Ovary (tissue), 9 donors: ENCODE results near the gene MRPL50. TPM values are rescaled to one million over a fixed set of nuclear protein-coding genes. Genes with fewer than 3 reads are reported as not detected.

Source experiments
- DNase-seq, 5 donors: peaks; one replicate each; pipeline ENCODE4 v3.0.0-alpha.2; 2019 to 2020
- H3K27ac ChIP-seq, 2 donors: fragments of 200-600 bp; one replicate each; pipeline versions ENCODE4 v1.5.1 to v1.8.0; 2019 to 2022
- H3K27me3 ChIP-seq: fragments of 200-600 bp; one replicate; pipeline ENCODE4 v1.8.0; 2022
- H3K36me3 ChIP-seq: fragments of 200-600 bp; sonication (generic); one replicate; pipeline ENCODE4 v1.5.1; 2019
- H3K4me1 ChIP-seq: one replicate; pipeline ENCODE4 v1.8.1; 2013; ENCODE audit warnings: mild to moderate bottlenecking, moderate library complexity; ENCODE audit not compliant: insufficient read depth
- H3K4me3 ChIP-seq: fragments of 200-600 bp; sonication (generic); one replicate; pipeline ENCODE4 v1.5.1; 2017
- H3K9me3 ChIP-seq, 2 donors: fragments of 200-600 bp in 1 of 2; sonication (generic) in 1 of 2; one replicate each; pipeline versions ENCODE4 v1.5.1 to v1.8.1; 2013 to 2019; ENCODE audit warnings: mild to moderate bottlenecking in 1 of 2, moderate library complexity in 1 of 2
- EP300 ChIP-seq: sonication (generic); formaldehyde crosslinking; IDR thresholded peaks from one replicate; pipeline ENCODE4 v1.6.1; 2017; ENCODE audit warnings: antibody characterized with exemption
- POLR2A ChIP-seq: fragments of 450-650 bp; IDR thresholded peaks from one replicate; pipeline ENCODE4 v1.6.1; 2017; ENCODE audit warnings: antibody characterized with exemption, mild to moderate bottlenecking, moderate library complexity
- WGBS, 3 donors: extraction: QIAGEN DNeasy Blood & Tissue Kit in 1 of 3; methylation state at CpG; one replicate each; pipeline versions ENCODE4 v1.1.5 to v1.1.7; 2013 to 2017; 5-methylcytosine and 5-hydroxymethylcytosine counted together
- intact Hi-C, 4 donors: fragments of 100-400 bp; cut with DNase I; formaldehyde crosslinking; loops; one replicate each; pipeline versions ENCODE4 v1.11.0 to v1.15.1; 2022 to 2023
- polyA plus RNA-seq, 2 donors: library from polyadenylated mRNA; stranded (reverse); fragments of 200-250 nt in 1 of 2; fragments of 350-450 nt in 1 of 2; fragmentation: Illumina TruSeq in 1 of 2; extraction: RNeasy Lipid Tissue Mini Kit (QIAGEN cat#74804) in 1 of 2; gene quantifications; one replicate each; pipeline ENCODE4 v1.2.3, GENCODE V29; 2013 to 2014
- total RNA-seq, 7 donors: library from RNA; depleted of rRNA in 2 of 7; stranded (reverse); fragments of >200 nt in 2 of 7; fragmentation: NEBNext Ultra II Directional in 3 of 7; extraction: Animal tissue kit (Norgen Biotek cat#: 25700) in 3 of 7; gene quantifications; one replicate each; pipeline versions ENCODE4 v1.1.0 to v1.2.4, GENCODE V29; 2016 to 2023
- TF ChIP-seq, protein P1 (sequence below), 3 donors: fragments of 450-650 bp in 2 of 3; fragments of 200-600 bp in 1 of 3; IDR thresholded peaks; one replicate each; pipeline versions ENCODE4 v1.5.1 to v1.8.0; 2016 to 2022; ENCODE audit warnings: antibody characterized with exemption in 3 of 3, mild to moderate bottlenecking in 1 of 3
- donor health status: DM: no; HTN: no; CAD: no; lungs with moderate emphysema.
- donor health status: DM: no; HTN: no; CAD: no.
- donor health status: Bipolar disorder and iron deficiency.
- donor health status: DM: yes; HTN: yes; CAD: no.
- donor health status: DM: no; HTN: no; CAD: no.
- donor health status: DM: yes; HTN: yes; CAD: no.

MRPL50 gene
- total and polyA plus RNA-seq, 9 donors = 9.2 to 16.9 (median 14.2) TPM

DNA sequence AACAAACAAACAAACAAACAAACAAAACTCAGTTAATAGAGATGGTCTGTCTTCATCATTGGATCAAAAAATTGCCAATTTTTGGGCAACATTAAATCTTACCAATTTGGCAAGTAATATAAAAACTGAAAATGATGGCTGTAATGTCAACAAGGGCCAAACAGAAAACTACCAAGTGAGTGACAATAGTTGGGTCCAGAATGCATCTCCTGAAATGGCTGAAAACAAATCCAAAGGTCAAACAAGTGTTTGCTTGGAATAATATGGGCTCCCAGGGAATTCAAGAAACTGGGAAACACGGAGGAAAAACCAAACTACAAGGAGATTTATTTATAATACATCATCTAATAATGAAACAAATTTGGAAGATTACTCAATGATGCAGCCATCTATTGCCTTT, 38.7 kb downstream of the MRPL50 start:
- intact Hi-C loops = no loop called here
- no peak overlapping the region for H3K27ac ChIP-seq
- no peaks in the 10 kb centered on the region for H3K36me3 ChIP-seq
- no peaks in the 10 kb centered on the region for H3K27me3 ChIP-seq
- no peak overlapping the region for H3K4me3 ChIP-seq
- no peaks in the 10 kb centered on the region for H3K4me1 ChIP-seq
- H3K9me3 ChIP-seq = no peaks in the 10 kb centered on the region
- TF ChIP-seq POLR2A (no peak), EP300 (no peak)
- TF ChIP-seq, protein P1, sequence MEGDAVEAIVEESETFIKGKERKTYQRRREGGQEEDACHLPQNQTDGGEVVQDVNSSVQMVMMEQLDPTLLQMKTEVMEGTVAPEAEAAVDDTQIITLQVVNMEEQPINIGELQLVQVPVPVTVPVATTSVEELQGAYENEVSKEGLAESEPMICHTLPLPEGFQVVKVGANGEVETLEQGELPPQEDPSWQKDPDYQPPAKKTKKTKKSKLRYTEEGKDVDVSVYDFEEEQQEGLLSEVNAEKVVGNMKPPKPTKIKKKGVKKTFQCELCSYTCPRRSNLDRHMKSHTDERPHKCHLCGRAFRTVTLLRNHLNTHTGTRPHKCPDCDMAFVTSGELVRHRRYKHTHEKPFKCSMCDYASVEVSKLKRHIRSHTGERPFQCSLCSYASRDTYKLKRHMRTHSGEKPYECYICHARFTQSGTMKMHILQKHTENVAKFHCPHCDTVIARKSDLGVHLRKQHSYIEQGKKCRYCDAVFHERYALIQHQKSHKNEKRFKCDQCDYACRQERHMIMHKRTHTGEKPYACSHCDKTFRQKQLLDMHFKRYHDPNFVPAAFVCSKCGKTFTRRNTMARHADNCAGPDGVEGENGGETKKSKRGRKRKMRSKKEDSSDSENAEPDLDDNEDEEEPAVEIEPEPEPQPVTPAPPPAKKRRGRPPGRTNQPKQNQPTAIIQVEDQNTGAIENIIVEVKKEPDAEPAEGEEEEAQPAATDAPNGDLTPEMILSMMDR (IDR thresholded peaks at IDR 0.05) = no peak
- 59 to 70% (median 64%) methylated on average over 1 of the region's 1 CpG for WGBS, 3 donors
- no peak for DNase-seq

- TF ChIP-seq EP300 (no peak), POLR2A (no peak)
- TF ChIP-seq, protein P1 (IDR thresholded peaks at IDR 0.05) = no peak
Measured at GRCh38 chr9:101356619-101357018, 41.8 kb downstream of the MRPL50 start.

GRCh38 chr9:101354765-101355708, 43.4 kb downstream of the MRPL50 start:
- Histone ChIP-seq H3K27me3 (no peaks in the 10 kb centered on the region), H3K4me3 (no peak overlapping the region), H3K9me3 (no peaks in the 10 kb centered on the region), H3K36me3 (no peaks in the 10 kb centered on the region), H3K27ac (no peak overlapping the region), H3K4me1 (no peaks in the 10 kb centered on the region)
- WGBS, 3 donors = 78 to 79% (median 79%) methylated on average over 7 of the region's 7 CpGs
- intact Hi-C loops = no loop called here
- TF ChIP-seq POLR2A = no peak
- TF ChIP-seq, protein P1 (IDR thresholded peaks at IDR 0.05) = no peak
- no peak for TF ChIP-seq EP300
- no peak for DNase-seq

More at GRCh38 chr9:101356619-101357018, 41.8 kb downstream of the MRPL50 start:
- Histone ChIP-seq H3K4me1 (no peaks in the 10 kb centered on the region), H3K4me3 (no peak overlapping the region), H3K9me3 (no peaks in the 10 kb centered on the region), H3K36me3 (no peaks in the 10 kb centered on the region), H3K27me3 (no peaks in the 10 kb centered on the region), H3K27ac (no peak overlapping the region)
- intact Hi-C loops = no loop called here
- 22 to 93% (median 48%) methylated on average over 1 of the region's 1 CpG for WGBS, 3 donors
- no peak for DNase-seq

DNA sequence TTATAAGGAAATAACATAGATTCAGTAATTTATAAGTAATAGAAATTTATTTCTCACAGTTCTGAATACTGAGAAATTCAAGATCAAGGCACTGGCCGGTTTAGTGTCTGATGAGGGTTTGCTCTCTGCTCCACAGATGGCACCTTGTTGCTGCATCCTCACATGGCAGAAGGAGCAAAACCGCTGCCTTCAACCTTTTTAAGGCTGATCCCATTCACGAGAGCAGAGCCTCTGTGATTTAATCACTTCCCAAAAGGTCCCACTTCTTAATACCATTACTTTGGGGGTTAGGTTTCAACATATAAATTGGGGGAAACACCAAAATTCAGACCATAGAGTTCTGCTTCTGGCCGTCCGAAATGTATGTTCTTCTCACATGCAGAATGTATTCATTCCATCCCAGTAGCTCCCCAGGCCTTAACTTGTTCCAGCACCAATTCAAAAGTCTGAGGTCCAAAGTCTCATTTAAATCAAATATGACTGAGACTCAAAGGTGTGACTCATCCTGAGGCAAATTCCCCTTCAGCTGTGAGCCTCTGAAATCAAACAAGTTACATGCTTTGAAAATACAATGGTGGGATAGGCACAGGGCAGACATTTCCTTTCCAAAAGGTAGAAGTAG, 44.2 kb downstream of the MRPL50 start:
- Histone ChIP-seq H3K36me3 (no peaks in the 10 kb centered on the region), H3K27me3 (no peaks in the 10 kb centered on the region), H3K4me1 (no peaks in the 10 kb centered on the region), H3K9me3 (no peaks in the 10 kb centered on the region), H3K27ac (no peak overlapping the region), H3K4me3 (no peak overlapping the region)
- TF ChIP-seq POLR2A = no peak
- TF ChIP-seq EP300 = no peak
- TF ChIP-seq, protein P1 (IDR thresholded peaks at IDR 0.05) = no peak
- intact Hi-C loops = no loop called here
- WGBS, 3 donors = 84 to 90% (median 84%) methylated on average over 5 of the region's 5 CpGs
- no peak for DNase-seq
